H1 (cell line): ENCODE data around the gene LRRK1. TPM values are rescaled to one million over a fixed set of nuclear protein-coding genes. Genes with fewer than 3 reads are reported as not detected.

Experiments used
- CTCF ChIA-PET: fragments of 300-600 bp; sonication (Branson Sonifier 250); formaldehyde crosslinking; loops from one replicate; lab custom pipeline; 2021; ENCODE audit not compliant: partially characterized antibody; lab: Charles Lee
- POLR2A ChIA-PET: fragments of 300-600 bp; sonication (Branson Sonifier 250); formaldehyde crosslinking; loops from one replicate; lab custom pipeline; 2021; ENCODE audit warnings: inconsistent platforms; ENCODE audit not compliant: partially characterized antibody; lab: Charles Lee
- DNase-seq, 2 experiments: peaks; one replicate each; pipeline versions ENCODE4 v3.0.0 to v3.0.0-alpha.2; 2010 to 2022; ENCODE audit warnings: low spot score in 2 of 2, low read depth in 1 of 2, mixed read lengths in 1 of 2
- FAIRE-seq: peaks from 2 replicates; lab custom pipeline; 2011; peaks lifted over from hg19 to GRCh38; lab: Jason Lieb, UNC
- H2AFZ ChIP-seq: 2 replicates; pipeline ENCODE4 v1.8.1; 2012; ENCODE audit warnings: low read length, inconsistent platforms
- H2AK5ac ChIP-seq: 2 replicates; pipeline ENCODE4 v1.6.1; 2013; ENCODE audit warnings: low read depth, low read length
- H2BK120ac ChIP-seq: replicated peaks from 2 replicates; pipeline ENCODE3; 2013; ENCODE audit warnings: low read depth, low read length, inconsistent platforms
- H2BK12ac ChIP-seq: 2 replicates; pipeline ENCODE4 v1.6.1; 2013; ENCODE audit warnings: low read depth, low read length
- H2BK15ac ChIP-seq: 2 replicates; pipeline ENCODE4 v1.6.1; 2013; ENCODE audit warnings: low read length
- H2BK20ac ChIP-seq: 2 replicates; pipeline ENCODE4 v1.6.1; 2013; ENCODE audit warnings: low read length
- H2BK5ac ChIP-seq: 2 replicates; pipeline ENCODE4 v1.6.1; 2013; ENCODE audit warnings: low read depth, low read length
- H3K14ac ChIP-seq: 2 replicates; pipeline ENCODE4 v1.6.1; 2013; ENCODE audit warnings: inconsistent platforms; ENCODE audit not compliant: insufficient read length
- H3K18ac ChIP-seq: 2 replicates; pipeline ENCODE4 v1.6.1; 2013; ENCODE audit warnings: low read length; ENCODE audit errors: extremely low read depth
- H3K23ac ChIP-seq: 2 replicates; pipeline ENCODE4 v1.6.1; 2013; ENCODE audit warnings: inconsistent platforms; ENCODE audit not compliant: insufficient read length
- H3K23me2 ChIP-seq: 2 replicates; pipeline ENCODE4 v1.6.1; 2013; ENCODE audit warnings: low read depth, low read length
- H3K27ac ChIP-seq: 2 replicates; pipeline ENCODE4 v1.6.1; 2011; ENCODE audit warnings: low read depth, low read length, inconsistent platforms
- H3K27me3 ChIP-seq, 4 experiments: replicated peaks in 1 of 4; 1 replicate in 1 of 4; 2 replicates in 3 of 4; pipeline versions ENCODE4 v1.6.1 to v1.8.1; 2011 to 2013; ENCODE audit warnings: low read length in 3 of 4, mild to moderate bottlenecking in 3 of 4, inconsistent platforms in 2 of 4, mixed read lengths in 2 of 4, moderate library complexity in 1 of 4; ENCODE audit not compliant: control insufficient read depth in 3 of 4, insufficient read depth in 3 of 4; ENCODE audit errors: extremely low read depth in 1 of 4
- H3K36me3 ChIP-seq, 4 experiments: 2 replicates each; pipeline versions ENCODE4 v1.6.1 to v1.8.1; 2011 to 2013; ENCODE audit warnings: mild to moderate bottlenecking in 4 of 4, low read length in 3 of 4, moderate library complexity in 2 of 4, control low read depth in 1 of 4, inconsistent platforms in 1 of 4; ENCODE audit not compliant: insufficient read depth in 4 of 4, control insufficient read depth in 2 of 4
- H3K4ac ChIP-seq: replicated peaks from 2 replicates; pipeline ENCODE3; 2013; ENCODE audit warnings: low read length, low read depth, mixed read lengths, inconsistent platforms; ENCODE audit not compliant: insufficient read length
- H3K4me1 ChIP-seq, 4 experiments: replicated peaks in 1 of 4; 1 replicate in 1 of 4; 2 replicates in 3 of 4; pipeline versions ENCODE4 v1.6.1 to v1.8.1; 2011 to 2013; ENCODE audit warnings: low read length in 3 of 4, inconsistent platforms in 2 of 4, mixed read lengths in 1 of 4; ENCODE audit not compliant: insufficient read depth in 4 of 4, control insufficient read depth in 3 of 4
- H3K4me2 ChIP-seq, 2 experiments: 2 replicates each; pipeline versions ENCODE4 v1.6.1 to v1.8.1; 2011 to 2013; ENCODE audit warnings: low read depth in 2 of 2, low read length in 2 of 2, control low read depth in 1 of 2, inconsistent platforms in 1 of 2, mild to moderate bottlenecking in 1 of 2; ENCODE audit not compliant: insufficient read depth in 1 of 2
- H3K4me3 ChIP-seq, 4 experiments: fragments of 200-600, 300-600 bp in 1 of 4; sonication (generic), shearing (Covaris generic), sonication (Bioruptor Twin) in 1 of 4; 2 replicates each; pipeline versions ENCODE4 v1.5.1 to v1.8.1; 2011 to 2016; ENCODE audit warnings: low read length in 4 of 4, low read depth in 3 of 4, control low read depth in 2 of 4, inconsistent platforms in 2 of 4, mild to moderate bottlenecking in 2 of 4, mixed read lengths in 1 of 4, moderate library complexity in 1 of 4; ENCODE audit not compliant: insufficient read depth in 2 of 4; ENCODE audit errors: extremely low read depth in 1 of 4
- H3K56ac ChIP-seq: replicated peaks from 2 replicates; pipeline ENCODE3; 2013; ENCODE audit warnings: low read depth, mild to moderate bottlenecking, mixed read lengths, low read length, inconsistent platforms; ENCODE audit not compliant: insufficient read length
- H3K79me1 ChIP-seq: 2 replicates; pipeline ENCODE4 v1.6.1; 2013; ENCODE audit warnings: low read depth, low read length, control low read depth
- H3K79me2 ChIP-seq, 2 experiments: 2 replicates each; pipeline versions ENCODE4 v1.6.1 to v1.8.1; 2012 to 2013; ENCODE audit warnings: low read length in 2 of 2, mild to moderate bottlenecking in 2 of 2, inconsistent platforms in 1 of 2; ENCODE audit not compliant: insufficient read depth in 2 of 2, control insufficient read depth in 1 of 2
- H3K9ac ChIP-seq, 4 experiments: replicated peaks in 1 of 4; 1 replicate in 1 of 4; 2 replicates in 3 of 4; pipeline versions ENCODE4 v1.6.1 to v1.8.1; 2011 to 2013; ENCODE audit warnings: low read depth in 3 of 4, low read length in 3 of 4, control low read depth in 2 of 4, mild to moderate bottlenecking in 2 of 4, moderate library complexity in 2 of 4, inconsistent platforms in 1 of 4; ENCODE audit errors: extremely low read depth in 1 of 4
- H3K9me3 ChIP-seq, 2 experiments: 2 replicates each; pipeline versions ENCODE4 v1.6.1 to v1.8.1; 2012 to 2013; ENCODE audit warnings: mild to moderate bottlenecking in 2 of 2, moderate library complexity in 2 of 2, control low read depth in 1 of 2, inconsistent platforms in 1 of 2, low read depth in 1 of 2, low read length in 1 of 2, mixed read lengths in 1 of 2; ENCODE audit not compliant: insufficient read depth in 2 of 2
- H4K20me1 ChIP-seq, 2 experiments: replicated peaks in 1 of 2; 2 replicates each; pipeline versions ENCODE3 to v1.8.1; 2011 to 2013; ENCODE audit warnings: inconsistent platforms in 2 of 2, low read length in 2 of 2, mild to moderate bottlenecking in 1 of 2; ENCODE audit not compliant: insufficient read depth in 2 of 2, control insufficient read depth in 1 of 2
- H4K5ac ChIP-seq: 2 replicates; pipeline ENCODE4 v1.6.1; 2013; ENCODE audit warnings: low read length, low read depth, mixed read lengths, inconsistent platforms; ENCODE audit not compliant: insufficient read length
- H4K8ac ChIP-seq: 2 replicates; pipeline ENCODE4 v1.8.0; 2013; ENCODE audit warnings: mild to moderate bottlenecking, moderate library complexity, low read length, inconsistent platforms; ENCODE audit not compliant: insufficient read depth; ENCODE audit errors: extremely low read depth
- H4K91ac ChIP-seq: replicated peaks from 2 replicates; pipeline ENCODE3; 2013; ENCODE audit warnings: low read length, mixed read lengths, inconsistent platforms; ENCODE audit not compliant: insufficient read length
- BCL11A ChIP-seq, 2 experiments: IDR thresholded peaks; one replicate each; pipeline ENCODE4 v1.6.1; 2011; ENCODE audit warnings: low read depth in 2 of 2, low read length in 2 of 2, mild to moderate bottlenecking in 2 of 2
- JUN ChIP-seq: IDR thresholded peaks from 2 replicates; pipeline ENCODE4 v1.6.1; 2011; ENCODE audit warnings: low read depth, mild to moderate bottlenecking, improper control_type of control experiment, low read length
- WGBS, 2 experiments: shearing (Covaris generic) in 1 of 2; methylation state at CpG; one replicate each; pipeline versions ENCODE4 v1.1.6 to v1.1.7; 2013 to 2015; ENCODE audit warnings: low lambda C conversion rate in 2 of 2, mixed read lengths in 2 of 2, inconsistent platforms in 1 of 2, low coverage in 1 of 2, missing lambda C conversion rate in 1 of 2; ENCODE audit not compliant: insufficient replicate concordance in 2 of 2, insufficient coverage in 1 of 2, insufficient read length in 1 of 2; ENCODE audit errors: extremely low coverage in 1 of 2, missing lambda C conversion rate in 1 of 2; 5-methylcytosine and 5-hydroxymethylcytosine counted together
- polyA plus RNA-seq, 7 experiments: library from polyadenylated mRNA; depleted of rRNA in 3 of 7; stranded (reverse) in 5 of 7; unstranded in 2 of 7; fragments of >200 nt in 5 of 7; fragments of 200-250 nt in 2 of 7; gene quantifications; 1 replicate in 5 of 7; 2 replicates in 1 of 7; 4 replicates in 1 of 7; pipeline versions ENCODE4 v1.2.1 to v1.2.3, GENCODE V29; 2011 to 2013; ENCODE audit warnings: missing spikeins in 2 of 7, mixed read lengths in 2 of 7
- total RNA-seq: library from RNA; stranded (reverse); fragmentation: NEBNext Ultra II Directional; extraction: Animal tissue kit (Norgen Biotek cat#: 25700); gene quantifications from 2 replicates; pipeline ENCODE4 v1.2.1, GENCODE V29; 2021
- TF ChIP-seq, protein P1 (sequence below), 3 experiments: IDR thresholded peaks; 1 replicate in 2 of 3; 2 replicates in 1 of 3; pipeline versions ENCODE4 v1.5.1 to v1.6.1; 2011; ENCODE audit warnings: low read length in 3 of 3, mild to moderate bottlenecking in 3 of 3, inconsistent platforms in 2 of 3, low read depth in 1 of 3, moderate library complexity in 1 of 3; ENCODE audit not compliant: insufficient read depth in 1 of 3; ENCODE audit errors: control extremely low read depth in 1 of 3

LRRK1 gene
- total and polyA plus RNA-seq, 2 of the 8 experiments (the other 6 are each of a cell fraction or from before 2014, with no cell fraction given), result 1.2 to 3.6 TPM

DNA sequence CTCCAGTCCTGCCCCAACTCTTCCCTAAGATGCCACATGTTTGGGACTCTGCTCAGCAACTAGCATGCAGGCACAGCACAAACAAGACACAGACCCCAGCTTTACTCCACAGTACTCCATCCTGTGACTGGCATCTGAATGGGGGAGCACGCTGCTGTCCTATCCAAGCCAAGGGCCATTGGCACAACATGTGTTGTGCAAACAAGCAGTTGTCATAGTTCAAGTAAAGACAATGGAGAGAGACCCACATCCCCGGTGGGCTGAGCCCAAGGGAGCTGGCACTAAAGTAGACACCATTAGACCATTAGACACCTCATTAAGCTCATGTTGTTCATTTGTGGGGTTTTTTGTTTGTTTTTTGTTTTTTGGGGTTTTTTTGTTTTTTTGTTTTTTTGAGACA lies 200.0 kb downstream of the LRRK1 start:
- H2BK120ac ChIP-seq, result no peak overlapping the region
- no peak overlapping the region for H3K14ac ChIP-seq
- ChIA-PET CTCF (interaction anchor here (0.6 to 4.0 kb wide), 22 partner anchors 11 to 167 kb away, joined by 3 to 14 read pairs (median 4); no protein-coding TSS in a partner anchor), POLR2A (interaction anchor here (1.2 kb wide), 1 partner anchor 132 kb away, joined by 4 read pairs; the partner anchor contains the start of gene CHSY1)
- no peaks in the 10 kb centered on the region for H3K23me2 ChIP-seq
- peak overlapping the region; percentile 83 for H4K91ac ChIP-seq
- FAIRE-seq (no peak), DNase-seq (no peak)
- no peaks in the 10 kb centered on the region; a peak in 1 of 7 replicates for H3K27me3 ChIP-seq
- H3K23ac ChIP-seq, result no peak overlapping the region
- no peaks in the 10 kb centered on the region for H3K79me1 ChIP-seq
- H2BK15ac ChIP-seq, result no peak overlapping the region
- H3K4me3 ChIP-seq, result no peak overlapping the region
- H3K79me2 ChIP-seq, result no peaks in the 10 kb centered on the region
- no peak overlapping the region for H2AFZ ChIP-seq
- WGBS, 2 experiments, result 93% methylated on average over 2 of the region's 2 CpGs; no CpG with 5 or more reads in 1 of the 2 experiments
- no peak overlapping the region for H3K4me2 ChIP-seq
- no peaks in the 10 kb centered on the region for H3K36me3 ChIP-seq
- no peak overlapping the region; the same call in 1 of the 2 replicates for H2BK5ac ChIP-seq
- no peak overlapping the region for H3K27ac ChIP-seq
- no peak overlapping the region for H3K9ac ChIP-seq
- H2AK5ac ChIP-seq, result no peak overlapping the region
- no peak overlapping the region for H2BK20ac ChIP-seq
- no peak overlapping the region for H3K4ac ChIP-seq
- peak overlapping the region; percentile 72; the same call in 1 of the 2 replicates for H2BK12ac ChIP-seq
- no peak overlapping the region for H3K56ac ChIP-seq
- H4K20me1 ChIP-seq, result no peaks in the 10 kb centered on the region
- no peak overlapping the region for H4K8ac ChIP-seq
- H3K4me1 ChIP-seq, result peaks cover 0 to 12% (median 8%) of the 10 kb centered on the region in 4 experiments; a peak in 6 of 7 replicates
- no peaks in the 10 kb centered on the region for H3K9me3 ChIP-seq
- H4K5ac ChIP-seq, result no peak overlapping the region
- H3K18ac ChIP-seq, result no peak overlapping the region
- TF ChIP-seq JUN (no peak), BCL11A (IDR thresholded peaks at IDR 0.05; ENCODE audit: low read depth in 2 of 2, low read length in 2 of 2) (no peak)
- TF ChIP-seq, protein P1, sequence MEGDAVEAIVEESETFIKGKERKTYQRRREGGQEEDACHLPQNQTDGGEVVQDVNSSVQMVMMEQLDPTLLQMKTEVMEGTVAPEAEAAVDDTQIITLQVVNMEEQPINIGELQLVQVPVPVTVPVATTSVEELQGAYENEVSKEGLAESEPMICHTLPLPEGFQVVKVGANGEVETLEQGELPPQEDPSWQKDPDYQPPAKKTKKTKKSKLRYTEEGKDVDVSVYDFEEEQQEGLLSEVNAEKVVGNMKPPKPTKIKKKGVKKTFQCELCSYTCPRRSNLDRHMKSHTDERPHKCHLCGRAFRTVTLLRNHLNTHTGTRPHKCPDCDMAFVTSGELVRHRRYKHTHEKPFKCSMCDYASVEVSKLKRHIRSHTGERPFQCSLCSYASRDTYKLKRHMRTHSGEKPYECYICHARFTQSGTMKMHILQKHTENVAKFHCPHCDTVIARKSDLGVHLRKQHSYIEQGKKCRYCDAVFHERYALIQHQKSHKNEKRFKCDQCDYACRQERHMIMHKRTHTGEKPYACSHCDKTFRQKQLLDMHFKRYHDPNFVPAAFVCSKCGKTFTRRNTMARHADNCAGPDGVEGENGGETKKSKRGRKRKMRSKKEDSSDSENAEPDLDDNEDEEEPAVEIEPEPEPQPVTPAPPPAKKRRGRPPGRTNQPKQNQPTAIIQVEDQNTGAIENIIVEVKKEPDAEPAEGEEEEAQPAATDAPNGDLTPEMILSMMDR (IDR thresholded peaks at IDR 0.05; ENCODE audit: control extremely low read depth in 1 of 3, insufficient read depth in 1 of 3, low read depth in 1 of 3, low read length in 3 of 3), result no peak
